ENCODE measurements around the gene TBC1D22A. TPM values are rescaled to one million over a fixed set of nuclear protein-coding genes. Genes with fewer than 3 reads are reported as not detected.

TBC1D22A gene
- total and polyA plus RNA-seq, 11 donors, result 9.4 to 30.7 (median 18.6) TPM

DNA sequence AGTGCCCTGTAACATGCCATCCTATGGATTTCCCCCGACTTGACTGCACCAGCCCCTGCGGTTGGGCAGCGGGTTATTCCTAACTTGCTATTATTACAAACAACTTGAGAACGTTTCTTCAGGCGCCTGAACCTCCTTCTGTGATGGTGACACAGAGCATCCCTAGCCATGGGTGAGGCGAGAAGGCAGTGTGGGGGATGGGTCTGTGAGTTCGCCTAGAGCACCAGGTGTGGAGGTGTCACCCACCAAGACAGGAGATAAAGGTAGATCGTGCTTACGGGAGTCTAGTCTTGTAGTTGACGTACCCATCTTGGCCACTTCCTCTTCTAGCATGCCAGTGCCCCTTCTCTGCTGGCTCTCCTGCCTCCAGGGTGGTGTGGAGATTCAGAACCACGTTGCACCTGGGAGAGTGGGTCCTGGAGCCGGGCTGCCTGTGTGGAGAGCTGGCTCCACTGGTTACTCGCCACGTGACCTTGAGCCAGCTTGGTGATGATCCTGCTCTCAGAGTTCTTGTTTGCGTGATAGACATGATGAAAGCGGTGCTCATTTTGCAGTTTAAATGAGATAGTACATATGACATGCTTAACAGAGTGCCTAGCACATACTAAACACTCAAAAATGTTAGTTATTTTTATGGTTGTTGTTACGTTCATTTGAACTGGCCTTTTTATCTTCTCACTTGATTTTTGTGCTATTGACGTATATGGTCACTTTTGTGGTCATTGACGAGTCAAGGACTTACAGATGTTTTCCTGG is 37.8 kb downstream of the TBC1D22A start:
- Histone ChIP-seq H3K4me1 (peaks cover 0 to 18% (median 12%) of the 10 kb centered on the region in 12 donors), H3K27me3 (no peaks in the 10 kb centered on the region), H3K9me3 (no peaks in the 10 kb centered on the region), H3K36me3 (peaks cover 0 to 72% (median 43%) of the 10 kb centered on the region in 9 donors), H3K27ac (no peak overlapping the region), H3K4me3 (no peak overlapping the region)
- TF ChIP-seq, protein P1, sequence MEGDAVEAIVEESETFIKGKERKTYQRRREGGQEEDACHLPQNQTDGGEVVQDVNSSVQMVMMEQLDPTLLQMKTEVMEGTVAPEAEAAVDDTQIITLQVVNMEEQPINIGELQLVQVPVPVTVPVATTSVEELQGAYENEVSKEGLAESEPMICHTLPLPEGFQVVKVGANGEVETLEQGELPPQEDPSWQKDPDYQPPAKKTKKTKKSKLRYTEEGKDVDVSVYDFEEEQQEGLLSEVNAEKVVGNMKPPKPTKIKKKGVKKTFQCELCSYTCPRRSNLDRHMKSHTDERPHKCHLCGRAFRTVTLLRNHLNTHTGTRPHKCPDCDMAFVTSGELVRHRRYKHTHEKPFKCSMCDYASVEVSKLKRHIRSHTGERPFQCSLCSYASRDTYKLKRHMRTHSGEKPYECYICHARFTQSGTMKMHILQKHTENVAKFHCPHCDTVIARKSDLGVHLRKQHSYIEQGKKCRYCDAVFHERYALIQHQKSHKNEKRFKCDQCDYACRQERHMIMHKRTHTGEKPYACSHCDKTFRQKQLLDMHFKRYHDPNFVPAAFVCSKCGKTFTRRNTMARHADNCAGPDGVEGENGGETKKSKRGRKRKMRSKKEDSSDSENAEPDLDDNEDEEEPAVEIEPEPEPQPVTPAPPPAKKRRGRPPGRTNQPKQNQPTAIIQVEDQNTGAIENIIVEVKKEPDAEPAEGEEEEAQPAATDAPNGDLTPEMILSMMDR (IDR thresholded peaks at IDR 0.05), result no peak
- TF ChIP-seq POLR2A (IDR thresholded peaks at IDR 0.05), result no peak
- WGBS, 4 donors, result 95 to 97% (median 96%) methylated on average over 18 to 19 of the region's 19 CpGs
- intact Hi-C loops (cut with DNase I), result loop anchor here in 5 of 10 donors (5.0 to 10.0 kb wide), 4 partner anchors 38 to 1695 kb away; partner anchors contain the start of gene TBC1D22A (in 3 of the 5)
- no peak for DNase-seq
- no peak for ATAC-seq

DNA sequence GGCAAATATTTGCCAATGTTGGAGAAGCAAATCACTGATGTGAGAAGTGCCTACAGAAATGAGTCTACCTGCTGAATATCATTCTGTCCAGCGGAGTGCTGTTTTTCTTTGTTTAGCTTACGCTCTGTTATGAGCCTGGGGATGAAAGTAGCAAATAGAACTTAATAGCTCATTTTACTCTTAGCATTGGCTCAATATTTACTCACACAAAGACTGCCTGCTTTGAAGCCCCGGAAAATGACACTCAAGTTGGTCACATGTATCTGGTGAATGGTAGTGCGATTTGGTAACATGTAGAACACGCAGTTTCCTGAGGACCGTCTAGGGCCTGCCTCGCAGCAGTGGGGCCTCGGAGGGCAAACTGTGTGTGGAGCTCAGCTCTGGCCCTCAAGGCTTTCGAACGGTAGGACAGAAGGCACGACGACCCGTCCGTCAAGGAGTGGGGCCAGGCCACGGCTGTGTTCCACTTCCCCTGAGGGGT is 38.9 kb downstream of the TBC1D22A start:
- no peaks in the 10 kb centered on the region for H3K27me3 ChIP-seq
- no peak overlapping the region for H3K27ac ChIP-seq
- 92 to 95% (median 94%) methylated on average over 13 to 15 of the region's 15 CpGs for WGBS, 4 donors
- intact Hi-C loops (cut with DNase I), result loop anchor here in 5 of 10 donors (5.0 to 10.0 kb wide), 4 partner anchors 39 to 1693 kb away; partner anchors contain the start of gene TBC1D22A (in 3 of the 5)
- peaks cover 0 to 18% (median 12%) of the 10 kb centered on the region in 12 donors for H3K4me1 ChIP-seq
- no peak overlapping the region for H3K4me3 ChIP-seq
- H3K36me3 ChIP-seq, result peaks cover 0 to 73% (median 40%) of the 10 kb centered on the region in 9 donors
- no peak for DNase-seq
- TF ChIP-seq, protein P1 (IDR thresholded peaks at IDR 0.05), result no peak
- no peak for TF ChIP-seq POLR2A (IDR thresholded peaks at IDR 0.05)
- no peak for ATAC-seq
- no peaks in the 10 kb centered on the region for H3K9me3 ChIP-seq

DNA sequence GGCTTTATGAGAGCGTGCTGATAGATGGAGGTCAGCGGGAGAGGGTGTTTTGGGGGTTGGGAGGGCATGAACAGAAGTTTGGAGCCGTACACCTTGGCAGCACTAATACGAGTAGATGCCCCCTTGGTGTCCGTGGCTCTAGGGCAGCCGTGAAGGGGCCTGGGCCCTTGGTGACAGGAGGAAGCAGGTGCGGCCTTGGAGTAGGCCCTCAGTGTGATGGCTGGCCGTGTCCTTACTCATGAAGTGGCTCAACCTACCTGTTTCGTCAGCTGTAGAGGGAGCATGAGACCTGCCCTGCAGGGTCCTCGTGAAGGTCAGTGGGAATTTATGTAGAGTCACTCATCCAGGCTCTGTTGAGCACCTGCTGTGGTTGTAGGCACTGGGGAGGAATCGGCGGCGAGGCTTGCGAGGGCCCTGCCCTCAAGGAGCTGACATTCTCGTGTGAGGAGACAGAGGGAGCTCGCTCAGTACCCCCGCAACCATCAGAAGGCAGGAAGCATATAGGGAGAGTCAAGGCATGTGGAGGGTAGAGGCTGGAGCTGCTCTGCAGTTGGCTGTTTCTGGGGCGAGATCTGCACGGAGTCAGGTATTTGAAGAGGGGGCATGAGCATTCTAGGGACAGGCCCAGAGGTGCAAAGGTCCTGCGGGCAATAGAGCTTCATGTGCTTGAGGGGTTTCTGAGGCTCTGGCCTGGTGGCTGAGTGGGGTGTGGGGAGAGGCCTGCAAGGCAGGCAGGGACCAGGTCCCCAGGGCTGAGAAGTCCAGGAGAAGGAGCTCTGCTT is 39.6 kb downstream of the TBC1D22A start:
- no peak overlapping the region for H3K27ac ChIP-seq
- DNase-seq, result no peak
- H3K4me3 ChIP-seq, result no peak overlapping the region
- no peaks in the 10 kb centered on the region for H3K27me3 ChIP-seq
- peaks cover 0 to 76% (median 40%) of the 10 kb centered on the region in 9 donors for H3K36me3 ChIP-seq
- no peaks in the 10 kb centered on the region for H3K9me3 ChIP-seq
- H3K4me1 ChIP-seq, result peaks cover 0 to 18% (median 12%) of the 10 kb centered on the region in 12 donors
- ATAC-seq, result no peak
- intact Hi-C loops (cut with DNase I), result loop anchor here in 5 of 10 donors (5.0 to 10.0 kb wide), 4 partner anchors 40 to 1693 kb away; partner anchors contain the start of gene TBC1D22A (in 3 of the 5)
- TF ChIP-seq, protein P1 (IDR thresholded peaks at IDR 0.05), result no peak
- no peak for TF ChIP-seq POLR2A (IDR thresholded peaks at IDR 0.05)
- WGBS, 4 donors, result 94 to 98% (median 96%) methylated on average over 20 of the region's 20 CpGs

Measured in heart left ventricle (tissue), 16 donors.